ENCODE results near the gene OTOP2.

Gene OTOP2, protein sequence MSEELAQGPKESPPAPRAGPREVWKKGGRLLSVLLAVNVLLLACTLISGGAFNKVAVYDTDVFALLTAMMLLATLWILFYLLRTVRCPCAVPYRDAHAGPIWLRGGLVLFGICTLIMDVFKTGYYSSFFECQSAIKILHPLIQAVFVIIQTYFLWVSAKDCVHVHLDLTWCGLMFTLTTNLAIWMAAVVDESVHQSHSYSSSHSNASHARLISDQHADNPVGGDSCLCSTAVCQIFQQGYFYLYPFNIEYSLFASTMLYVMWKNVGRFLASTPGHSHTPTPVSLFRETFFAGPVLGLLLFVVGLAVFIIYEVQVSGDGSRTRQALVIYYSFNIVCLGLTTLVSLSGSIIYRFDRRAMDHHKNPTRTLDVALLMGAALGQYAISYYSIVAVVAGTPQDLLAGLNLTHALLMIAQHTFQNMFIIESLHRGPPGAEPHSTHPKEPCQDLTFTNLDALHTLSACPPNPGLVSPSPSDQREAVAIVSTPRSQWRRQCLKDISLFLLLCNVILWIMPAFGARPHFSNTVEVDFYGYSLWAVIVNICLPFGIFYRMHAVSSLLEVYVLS

DNA sequence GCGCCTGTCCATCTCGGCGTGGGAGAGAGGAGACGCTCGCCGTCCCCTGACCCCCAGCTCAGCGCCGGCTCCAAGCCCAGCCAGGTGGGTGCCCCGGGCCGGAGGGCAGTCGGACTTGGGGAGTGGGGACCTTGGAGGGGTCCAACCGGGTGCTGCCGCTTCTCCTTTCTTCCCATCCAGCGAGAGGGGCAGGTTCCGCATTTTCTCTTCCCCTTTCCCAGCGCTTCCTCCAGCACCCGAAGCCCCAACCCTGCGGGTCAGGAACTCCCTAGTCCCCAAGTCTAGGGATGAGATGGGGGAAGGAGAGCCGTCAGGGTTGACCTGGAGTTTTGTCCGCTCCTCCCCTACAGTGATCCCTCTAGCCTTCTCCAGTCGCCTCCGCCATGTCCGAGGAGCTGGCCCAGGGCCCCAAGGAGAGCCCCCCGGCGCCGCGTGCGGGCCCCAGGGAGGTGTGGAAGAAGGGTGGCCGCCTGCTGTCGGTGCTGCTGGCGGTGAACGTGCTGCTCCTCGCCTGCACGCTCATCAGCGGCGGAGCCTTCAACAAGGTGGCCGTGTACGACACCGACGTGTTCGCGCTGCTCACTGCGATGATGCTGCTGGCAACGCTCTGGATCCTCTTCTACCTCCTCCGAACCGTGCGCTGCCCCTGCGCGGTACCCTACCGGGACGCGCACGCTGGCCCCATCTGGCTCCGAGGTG, at the start of gene OTOP2:
OTOP2 (plus strand) TSS at position 24 of the 699 bp plus-strand sequence; CDS start at position 384, 360 bp downstream.
- DNase-seq, result no peak

DNA sequence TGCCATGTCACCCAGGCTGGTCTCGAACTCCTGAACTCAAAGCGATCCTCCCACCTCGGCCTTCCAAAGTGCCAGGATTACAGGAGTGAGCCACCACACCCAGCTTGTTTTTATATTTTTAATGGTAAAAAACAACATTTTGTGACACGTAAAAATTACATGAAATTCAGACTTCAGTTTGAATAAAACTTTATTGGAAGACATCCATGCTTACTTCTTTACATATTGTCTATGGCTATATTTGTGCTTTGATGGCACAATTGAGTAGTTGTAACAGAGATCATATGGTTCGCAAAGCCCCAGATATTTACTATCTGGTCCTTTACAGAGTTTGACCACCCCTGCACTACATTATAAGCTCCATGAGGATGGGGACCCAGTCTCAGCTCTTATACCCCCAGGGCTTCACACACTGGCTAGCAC, 49.4 kb upstream of the OTOP2 start:
- DNase-seq, result no peak

DNA sequence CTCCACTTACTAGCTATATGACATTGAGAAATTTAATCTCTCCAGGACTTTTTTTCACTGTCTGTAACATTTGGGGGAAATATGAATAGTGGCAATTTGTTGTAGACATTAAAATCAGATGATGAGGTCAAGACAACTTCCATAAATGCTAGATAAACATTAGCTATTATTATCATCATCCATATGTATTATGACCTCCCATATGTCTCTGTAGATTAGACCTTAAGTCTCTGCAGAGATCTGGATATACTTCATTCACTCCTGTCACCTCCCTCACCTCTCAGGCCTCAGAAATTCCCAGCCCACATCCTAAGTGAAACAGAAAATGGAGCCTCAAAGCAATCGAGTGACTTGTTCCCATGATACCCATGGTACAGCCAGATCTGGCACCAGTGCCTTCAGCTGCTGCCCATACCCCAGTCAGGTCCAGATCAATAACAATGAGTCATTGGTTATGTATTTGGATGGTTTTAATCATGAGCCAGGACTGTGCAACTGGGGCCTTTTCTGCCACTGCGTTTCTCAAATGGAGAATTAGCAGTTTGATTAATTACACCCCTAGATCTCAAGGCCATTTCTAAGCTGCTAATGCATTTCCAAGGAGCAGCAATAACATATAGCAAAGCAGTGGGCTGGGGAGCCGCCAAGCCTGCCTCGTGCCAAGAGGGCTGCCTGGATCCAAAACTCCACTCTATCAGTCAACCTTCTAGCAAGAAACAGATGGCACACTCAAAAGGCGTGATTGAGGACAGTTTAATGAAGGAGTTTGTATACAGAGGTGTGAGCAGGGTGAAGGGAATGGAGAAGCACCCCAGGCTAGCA, 48.7 kb upstream of the OTOP2 start:
- DNase-seq, result no peak

DNA sequence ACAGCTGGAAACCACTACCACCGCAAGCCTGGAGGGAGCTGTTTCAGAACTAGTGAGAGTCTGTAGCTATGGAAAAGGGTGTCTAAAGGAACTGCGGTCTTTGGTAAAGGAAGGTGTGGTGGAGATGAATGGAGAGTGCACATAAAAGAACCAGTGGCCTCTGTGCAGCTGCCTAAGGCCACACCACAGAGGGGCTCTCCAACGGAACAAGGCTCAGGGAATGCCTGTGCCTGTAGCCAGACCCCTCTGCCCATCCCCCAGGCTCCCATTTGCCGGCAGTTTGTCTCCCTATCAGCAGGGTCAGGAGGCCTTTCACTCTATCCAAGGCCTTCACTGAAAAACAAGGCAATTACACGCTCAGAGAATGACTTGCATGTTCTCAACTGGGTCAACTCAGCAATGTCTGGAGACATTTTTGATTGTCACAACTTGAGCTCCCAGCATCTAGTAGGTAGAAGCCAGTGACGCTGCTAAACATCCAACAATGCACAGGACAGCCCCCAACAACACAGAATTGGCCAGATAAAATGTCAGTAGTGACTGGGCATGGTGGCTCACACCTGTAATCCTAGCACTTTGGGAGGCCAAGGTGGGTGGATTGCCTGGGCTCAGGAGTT, 48.0 kb upstream of the OTOP2 start:
- no peak for DNase-seq

DNA sequence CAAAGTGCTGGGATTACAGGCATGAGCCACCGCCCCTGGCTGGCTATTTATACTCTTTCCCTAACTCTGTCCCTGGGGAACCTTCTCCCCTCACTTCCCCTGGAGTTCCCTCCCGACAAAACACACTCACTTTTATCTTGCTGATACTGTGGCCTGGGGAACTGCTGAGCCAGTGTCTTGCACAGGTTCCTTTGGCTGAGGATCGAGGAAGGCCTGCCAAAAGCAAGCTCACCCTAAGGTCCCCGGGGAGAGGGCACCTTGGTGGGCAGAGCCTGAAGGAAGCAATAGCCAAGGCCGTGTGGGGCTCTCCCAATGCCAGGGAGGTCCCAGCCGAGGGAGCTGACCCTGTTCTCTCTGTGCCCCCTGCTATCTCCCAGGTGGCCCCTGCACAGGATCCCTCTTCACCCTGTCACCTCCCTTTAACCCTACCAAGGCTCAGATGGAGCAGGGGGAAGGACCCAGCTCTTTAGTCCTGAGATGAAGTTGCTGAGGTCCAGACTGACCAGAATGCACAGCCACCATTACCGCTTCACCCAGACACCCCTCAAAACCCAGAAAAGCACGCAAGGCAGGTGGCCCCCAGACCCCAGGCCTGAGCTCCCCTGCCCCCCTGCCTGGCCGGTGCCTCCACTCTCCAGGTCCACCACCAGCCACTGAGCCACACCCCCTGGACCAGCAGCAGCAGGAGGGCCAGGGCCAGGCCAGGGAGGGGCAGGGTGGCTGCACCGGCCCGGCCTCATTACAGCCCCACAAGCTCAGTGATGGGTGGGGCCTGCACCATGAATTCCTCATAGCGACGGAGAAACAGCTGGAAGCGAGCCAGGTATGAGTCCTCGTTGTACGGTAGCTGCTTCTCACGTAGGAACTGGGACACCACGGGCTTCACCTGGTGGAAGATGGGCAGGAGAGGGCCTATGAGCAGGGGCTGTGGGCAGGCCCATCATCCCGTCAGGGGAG, 46.2 kb upstream of the OTOP2 start:
- DNase-seq, result no peak

DNA sequence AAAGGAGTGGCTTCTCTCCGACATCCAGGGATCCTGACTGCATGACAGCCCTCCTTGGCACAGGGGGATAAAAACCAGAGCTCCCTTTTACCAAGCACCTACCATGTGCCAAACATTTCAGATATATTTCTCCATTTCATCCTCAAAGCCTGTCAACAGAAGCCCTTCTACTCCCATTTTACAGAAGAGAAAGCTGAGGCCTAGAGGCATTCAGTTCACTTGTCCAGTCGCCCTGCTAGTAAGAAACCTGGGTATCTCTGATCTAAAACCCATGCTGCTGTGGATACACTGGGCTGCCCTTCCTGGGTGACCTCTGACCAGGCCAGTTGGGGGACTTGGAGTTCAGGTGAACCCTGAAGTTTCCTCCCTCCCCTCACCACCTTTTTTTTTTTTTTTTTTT, 45.4 kb upstream of the OTOP2 start:
- DNase-seq, result no peak

DNA sequence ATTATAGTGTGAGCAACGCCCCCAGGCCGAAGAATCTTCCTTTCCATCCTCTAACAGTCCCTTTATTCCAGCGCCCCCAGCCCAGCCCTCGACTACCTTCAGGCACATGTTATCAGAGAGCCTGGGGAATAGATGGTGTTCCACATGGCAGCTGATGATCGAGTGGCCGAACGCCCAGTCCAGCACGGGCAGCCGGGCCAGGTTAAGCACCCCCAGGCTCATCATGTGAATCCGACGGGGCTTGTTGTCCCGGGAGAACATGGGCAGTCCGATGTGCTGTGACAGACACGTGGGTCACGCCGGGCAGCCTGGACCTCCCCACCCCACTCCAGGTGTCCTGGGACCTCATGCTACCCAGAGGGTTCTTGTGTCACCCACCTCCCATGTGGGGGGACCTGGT, 44.8 kb upstream of the OTOP2 start:
- no peak for DNase-seq

DNA sequence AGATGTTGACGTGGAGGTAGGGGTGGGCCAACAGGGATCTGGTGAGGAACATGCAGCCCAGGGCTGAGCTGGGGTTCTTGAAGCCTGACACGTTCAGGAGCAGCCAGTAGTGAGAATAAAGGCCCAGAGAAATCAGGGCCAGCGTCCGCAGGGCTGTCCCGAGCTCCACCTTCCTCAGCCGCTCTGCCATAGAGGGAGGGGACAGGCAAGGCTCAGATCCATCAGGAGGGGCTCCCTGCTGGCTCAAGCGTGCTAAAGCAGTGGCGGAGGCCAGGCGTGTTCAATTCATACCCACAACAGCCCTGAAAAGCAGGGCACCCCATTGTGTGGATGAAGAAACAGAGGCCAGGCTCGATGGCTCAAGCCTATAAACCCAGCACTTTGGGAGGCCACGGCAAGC, 43.0 kb upstream of the OTOP2 start:
- no peak for DNase-seq

DNA sequence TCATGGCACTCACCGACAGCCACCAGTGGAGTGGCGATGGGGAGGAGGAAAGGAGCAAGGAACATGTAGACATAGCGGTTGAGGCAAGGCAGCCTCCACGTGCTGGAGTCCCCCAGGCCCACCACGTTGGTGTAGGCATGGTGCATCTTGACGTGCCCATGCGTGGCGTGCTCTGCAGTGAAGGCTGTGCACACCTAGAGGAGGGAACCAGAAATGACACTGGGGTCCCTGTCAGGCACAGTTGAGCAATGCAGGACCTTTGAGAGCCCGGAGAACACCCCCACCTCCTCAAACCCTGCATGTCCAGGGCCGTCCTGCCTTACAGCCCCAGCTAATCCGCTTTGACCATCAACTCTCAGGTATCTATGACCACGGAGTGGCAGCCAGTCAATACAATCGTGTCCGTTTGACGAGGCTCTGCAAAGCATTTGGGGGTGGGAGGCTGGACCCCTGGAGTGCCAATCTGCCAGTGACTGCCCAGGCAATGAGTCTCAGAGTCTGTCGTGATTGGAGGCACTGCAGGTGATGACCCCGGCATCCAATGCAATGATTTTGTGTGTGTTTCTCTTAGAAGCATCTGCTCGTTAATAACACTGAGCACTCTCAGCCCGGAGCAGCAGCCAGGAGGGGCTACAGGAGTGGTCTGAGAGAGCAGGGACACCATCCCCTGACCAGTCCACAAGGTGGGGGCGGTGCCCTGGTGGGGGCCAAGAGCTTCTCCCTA, 41.4 kb upstream of the OTOP2 start:
- DNase-seq, result no peak

DNA sequence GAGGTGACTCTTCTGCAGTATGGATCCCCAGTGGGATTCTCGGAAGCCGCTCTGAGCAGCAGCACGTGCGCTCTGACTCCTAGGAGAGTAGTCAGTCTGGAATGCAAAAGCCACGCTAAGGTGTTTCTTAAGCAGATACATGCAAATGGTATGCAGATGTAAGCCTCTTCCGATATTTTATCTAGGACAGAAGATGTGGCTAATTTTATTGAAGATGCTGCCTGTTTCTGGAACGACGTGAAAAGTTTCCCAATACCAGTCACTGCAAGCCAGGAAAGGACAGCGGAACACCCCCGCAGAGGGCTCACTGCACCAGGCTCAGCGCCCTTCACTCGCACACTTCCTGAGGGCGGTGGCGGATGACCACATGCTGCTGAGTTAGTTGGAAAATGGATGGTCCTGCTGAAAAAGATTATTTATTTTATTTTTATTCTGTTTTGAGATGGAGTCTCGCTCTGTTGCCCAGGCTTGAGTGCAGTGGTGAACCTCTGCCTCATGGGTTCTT, 40.8 kb upstream of the OTOP2 start:
- DNase-seq, result no peak

DNA sequence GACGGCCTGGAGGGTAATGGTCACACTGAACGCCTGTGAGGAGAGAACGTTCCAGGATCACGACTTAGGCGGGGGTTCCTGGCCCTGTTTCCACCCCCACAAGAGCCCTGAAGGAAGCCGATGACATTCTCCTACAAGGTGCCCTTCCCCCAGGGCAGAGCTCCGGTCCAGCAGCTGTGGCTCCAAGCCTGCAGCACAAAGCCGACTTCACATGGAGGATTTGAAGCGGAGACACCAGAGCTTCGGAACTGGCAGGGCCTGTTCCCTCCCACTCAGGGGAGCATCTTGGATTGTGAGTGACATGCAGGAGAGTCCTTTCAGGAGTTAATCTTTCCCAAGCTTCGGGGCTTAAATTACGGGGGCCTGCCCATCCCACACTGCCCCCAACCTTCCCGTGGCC, 35.6 kb upstream of the OTOP2 start:
- no peak for DNase-seq

DNA sequence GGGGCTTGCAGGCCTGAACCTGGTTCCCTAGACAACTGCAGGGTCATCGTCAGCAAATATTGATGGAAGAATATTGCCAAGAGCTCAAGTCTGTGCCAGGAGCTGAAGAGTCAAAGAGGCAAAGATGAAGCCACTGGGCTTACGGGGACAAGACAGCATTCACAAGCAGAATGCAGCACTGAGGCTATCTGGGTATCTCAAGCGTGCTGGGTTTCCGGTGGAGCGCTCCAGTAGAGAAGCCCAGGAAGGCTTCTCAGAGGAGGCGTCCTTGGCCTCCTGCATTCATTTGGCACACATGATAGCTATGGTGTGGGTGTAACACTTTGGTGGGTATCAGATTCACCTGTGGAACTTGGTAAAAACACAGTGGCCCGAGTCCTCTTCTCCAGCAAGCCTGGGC, 33.5 kb upstream of the OTOP2 start:
- no peak for DNase-seq

DNA sequence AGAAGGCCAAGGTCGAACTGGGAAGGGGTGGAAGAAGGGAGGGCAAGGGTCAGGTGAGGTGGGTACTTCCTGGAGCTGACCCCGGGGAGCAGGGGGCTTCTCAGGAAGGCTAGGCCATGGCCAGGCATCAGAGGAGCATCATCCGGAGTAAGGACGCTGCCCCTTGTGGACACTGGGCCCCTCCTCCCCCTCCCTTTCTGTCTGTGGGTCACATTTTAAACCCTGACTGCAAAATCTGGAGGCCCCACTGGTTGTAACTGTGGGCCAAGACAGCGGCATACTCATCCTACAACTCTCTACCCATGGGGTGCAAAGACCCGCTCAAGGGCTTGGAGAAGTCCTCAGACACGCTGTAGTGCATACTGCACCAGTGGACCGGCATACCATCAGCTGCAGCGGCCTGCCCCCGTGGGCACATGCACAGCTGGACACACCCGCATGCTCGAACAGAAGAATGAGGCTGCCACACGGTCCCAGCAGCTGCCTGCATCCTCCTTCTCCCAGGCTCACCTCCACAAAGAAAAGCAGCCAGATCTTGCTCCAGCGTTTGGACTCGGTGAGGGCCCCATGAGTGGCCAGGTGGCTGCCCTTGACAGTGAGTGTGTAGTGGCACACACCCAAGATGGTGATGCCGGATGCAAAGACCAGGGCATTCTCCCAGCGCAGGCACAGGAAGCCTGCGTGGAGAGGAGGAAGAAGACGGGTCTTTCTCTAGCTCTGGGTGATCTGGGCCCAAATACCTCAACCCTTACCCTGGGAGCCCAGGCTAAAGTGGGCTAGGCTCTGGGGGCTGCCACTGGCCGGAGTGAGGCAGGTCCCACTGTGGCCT, 31.8 kb upstream of the OTOP2 start:
- no peak for DNase-seq

DNA sequence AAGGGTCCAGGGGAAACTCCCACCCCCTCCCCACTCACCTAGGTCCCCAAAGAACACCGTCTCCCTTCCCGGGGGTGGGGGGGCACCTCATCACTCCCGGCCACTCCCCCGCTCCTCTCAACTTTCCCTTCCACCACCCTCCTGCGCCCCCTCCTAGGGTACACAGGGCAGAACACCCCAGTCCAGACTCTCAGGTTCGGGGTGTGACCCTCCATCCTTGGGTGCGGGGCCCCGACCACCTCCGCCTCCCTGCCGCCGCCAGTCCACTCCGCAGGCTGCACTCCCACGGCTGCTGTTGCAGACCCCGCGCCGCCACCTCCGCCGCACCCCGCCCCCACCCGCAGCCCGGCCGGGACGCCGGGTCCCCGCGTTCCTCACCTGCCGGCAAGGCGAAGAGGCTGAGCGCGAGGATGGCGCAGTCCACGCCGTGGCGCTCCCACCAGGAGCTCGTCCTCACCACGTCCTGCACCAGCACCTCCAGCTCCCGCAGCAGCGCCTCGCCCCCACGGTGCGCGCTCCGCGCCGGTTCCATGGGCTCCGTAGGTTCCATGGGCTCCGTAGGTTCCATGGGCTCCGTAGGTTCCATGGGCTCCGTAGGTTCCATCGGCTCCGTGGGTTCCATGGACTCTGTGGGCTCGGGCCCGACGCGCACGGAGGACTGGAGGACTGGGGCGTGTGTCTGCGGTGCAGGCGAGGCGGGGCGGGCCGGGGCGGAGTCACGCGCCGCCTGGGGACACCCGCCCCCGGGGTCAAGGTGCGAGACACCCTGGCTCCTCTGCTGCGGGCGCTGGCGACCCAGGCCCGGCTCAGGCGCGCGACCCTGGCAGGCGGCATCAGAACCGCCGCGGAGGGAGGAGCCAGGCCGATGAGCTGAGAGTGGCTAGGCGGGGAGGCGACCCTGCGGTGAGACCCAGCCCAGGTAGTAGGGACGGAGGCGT, 30.8 kb upstream of the OTOP2 start, which contains the start of gene FADS6:
FADS6 (minus strand) TSS at position 660 of the 938 bp plus-strand sequence; CDS start at position 622, 38 bp downstream.
- DNase-seq, result no peak

DNA sequence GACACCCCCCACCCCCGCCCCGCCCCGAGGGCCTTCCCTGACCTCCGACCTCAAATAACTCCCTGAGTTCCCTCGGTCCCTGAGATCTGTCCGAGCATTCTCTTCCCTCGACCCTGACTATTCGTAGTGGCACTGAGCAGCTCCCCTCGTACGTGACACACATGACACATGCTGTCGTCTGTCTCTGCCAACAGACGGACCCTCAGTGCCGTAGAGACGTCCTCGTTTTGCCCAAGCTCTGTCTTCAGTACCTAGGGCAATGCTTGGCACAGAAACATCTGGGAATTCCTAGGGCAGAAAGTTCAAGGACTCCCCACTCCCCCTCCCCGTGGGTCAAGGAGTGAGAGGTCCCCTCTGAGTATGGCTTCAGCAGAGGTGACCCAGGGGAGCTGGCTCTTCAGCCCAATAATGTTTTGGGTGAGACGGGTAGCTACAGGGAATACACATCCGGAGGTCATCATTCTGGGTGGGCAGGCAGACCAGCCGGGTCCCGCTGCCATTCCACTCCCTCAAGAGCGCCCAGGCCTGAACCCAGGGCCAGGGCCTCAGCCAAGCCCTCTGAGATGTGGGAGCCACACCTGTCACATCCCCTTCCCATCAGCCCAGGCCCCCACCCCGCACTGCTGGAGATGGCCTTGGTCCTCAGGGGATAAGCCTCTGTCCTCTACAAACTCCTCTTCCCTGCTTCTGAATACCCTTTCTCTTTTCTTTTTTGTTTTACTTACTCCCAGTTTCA, 30.0 kb upstream of the OTOP2 start:
- DNase-seq, result no peak

DNA sequence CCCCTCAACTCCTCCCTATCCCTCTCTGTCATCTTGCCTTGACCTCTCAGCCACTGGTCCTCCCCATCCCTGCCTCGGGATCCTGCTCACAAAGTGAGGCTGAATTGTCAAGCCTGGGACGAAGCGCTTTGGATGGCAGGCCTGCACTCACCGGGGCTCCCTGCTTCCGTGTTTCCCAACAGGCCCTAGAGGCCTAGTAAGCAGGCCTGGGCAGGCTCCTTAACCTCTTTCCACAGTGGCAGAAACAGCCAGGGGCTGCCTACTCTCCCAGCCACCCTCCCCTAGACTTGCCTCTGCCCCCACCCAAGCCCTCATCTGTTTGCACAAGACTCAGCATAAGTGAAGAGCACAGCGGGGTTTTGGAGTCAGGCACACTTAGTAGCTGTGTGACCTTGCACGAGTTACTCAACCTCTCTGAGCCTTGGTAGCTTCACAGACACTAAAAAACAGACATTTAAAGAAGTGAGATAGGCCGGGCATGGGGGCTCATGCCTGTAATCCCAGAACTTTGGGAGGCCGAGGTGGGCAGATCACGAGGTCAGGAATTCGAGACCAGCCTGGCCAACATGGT, 25.6 kb upstream of the OTOP2 start:
- DNase-seq, result no peak

DNA sequence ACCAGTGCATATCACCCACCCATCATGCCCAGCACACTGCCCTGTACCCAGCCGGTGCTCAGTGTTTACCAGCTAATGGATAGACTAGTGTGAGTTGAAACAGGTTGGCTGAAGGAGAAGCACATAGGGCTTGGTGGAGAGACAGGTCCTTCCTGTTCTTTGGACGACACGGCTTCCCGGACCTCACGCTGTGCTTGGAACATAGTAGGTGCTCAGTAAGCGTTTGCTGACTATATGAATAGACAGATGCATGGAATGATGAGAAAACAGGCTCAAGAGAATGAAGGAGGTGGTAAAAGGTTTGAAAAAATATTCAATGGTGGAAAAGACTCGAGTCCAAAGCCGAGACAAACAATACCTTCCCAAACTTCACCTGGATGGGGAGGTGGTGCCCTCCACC, 23.9 kb upstream of the OTOP2 start:
- DNase-seq, result no peak

Data from kidney glomerular epithelial cell (primary cell).